Fibroblast of pulmonary artery (primary cell): ENCODE data around the gene OR1D2.
"Not testable (repeated sequence)": the region's sequence is repeated elsewhere in the genome, so short reads cannot be mapped to it uniquely, and the experiment has no call there.

Experiments
- DNase-seq: peaks from one replicate; pipeline ENCODE4 v3.0.0-alpha.2; 2010; ENCODE audit warnings: low read depth
- H3K4me3 ChIP-seq: replicated peaks from 2 replicates; pipeline ENCODE4 v1.5.1; 2011; ENCODE audit warnings: low read depth, mild to moderate bottlenecking, control low read depth, low read length, moderate library complexity
- TF ChIP-seq, protein P1 (sequence below): IDR thresholded peaks from 2 replicates; pipeline ENCODE4 v1.5.1; 2011; ENCODE audit warnings: mild to moderate bottlenecking, control low read depth, low read length, inconsistent platforms; ENCODE audit errors: missing control alignments

OR1D2 gene, protein sequence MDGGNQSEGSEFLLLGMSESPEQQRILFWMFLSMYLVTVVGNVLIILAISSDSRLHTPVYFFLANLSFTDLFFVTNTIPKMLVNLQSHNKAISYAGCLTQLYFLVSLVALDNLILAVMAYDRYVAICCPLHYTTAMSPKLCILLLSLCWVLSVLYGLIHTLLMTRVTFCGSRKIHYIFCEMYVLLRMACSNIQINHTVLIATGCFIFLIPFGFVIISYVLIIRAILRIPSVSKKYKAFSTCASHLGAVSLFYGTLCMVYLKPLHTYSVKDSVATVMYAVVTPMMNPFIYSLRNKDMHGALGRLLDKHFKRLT

DNA sequence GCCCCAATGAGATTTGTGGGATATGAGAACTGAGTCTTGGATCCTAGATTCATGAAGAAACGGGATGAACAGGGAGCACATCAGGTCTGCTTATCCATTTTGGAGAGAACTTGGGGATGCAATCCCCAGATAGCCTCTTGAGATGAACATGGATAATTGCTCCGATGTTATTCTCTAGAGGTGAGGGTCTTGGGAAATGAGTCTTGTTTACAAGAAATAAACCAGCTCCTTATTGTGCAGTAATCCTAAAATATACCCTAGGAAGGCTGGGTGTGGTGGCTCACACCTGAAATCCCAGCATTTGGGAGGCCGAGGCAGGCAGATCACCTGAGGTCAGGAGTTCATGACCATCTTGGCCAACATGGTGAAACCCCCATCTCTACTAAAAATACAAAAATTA is at the start of gene OR1D2:
TSS of gene OR1D2 (minus strand) at position 101 of the 400 bp plus-strand sequence. CDS start 11,426 bp downstream, outside the sequence.
- no peak for DNase-seq
- no peak within 1 kb of the TSS for H3K4me3 ChIP-seq
- TF ChIP-seq, protein P1, sequence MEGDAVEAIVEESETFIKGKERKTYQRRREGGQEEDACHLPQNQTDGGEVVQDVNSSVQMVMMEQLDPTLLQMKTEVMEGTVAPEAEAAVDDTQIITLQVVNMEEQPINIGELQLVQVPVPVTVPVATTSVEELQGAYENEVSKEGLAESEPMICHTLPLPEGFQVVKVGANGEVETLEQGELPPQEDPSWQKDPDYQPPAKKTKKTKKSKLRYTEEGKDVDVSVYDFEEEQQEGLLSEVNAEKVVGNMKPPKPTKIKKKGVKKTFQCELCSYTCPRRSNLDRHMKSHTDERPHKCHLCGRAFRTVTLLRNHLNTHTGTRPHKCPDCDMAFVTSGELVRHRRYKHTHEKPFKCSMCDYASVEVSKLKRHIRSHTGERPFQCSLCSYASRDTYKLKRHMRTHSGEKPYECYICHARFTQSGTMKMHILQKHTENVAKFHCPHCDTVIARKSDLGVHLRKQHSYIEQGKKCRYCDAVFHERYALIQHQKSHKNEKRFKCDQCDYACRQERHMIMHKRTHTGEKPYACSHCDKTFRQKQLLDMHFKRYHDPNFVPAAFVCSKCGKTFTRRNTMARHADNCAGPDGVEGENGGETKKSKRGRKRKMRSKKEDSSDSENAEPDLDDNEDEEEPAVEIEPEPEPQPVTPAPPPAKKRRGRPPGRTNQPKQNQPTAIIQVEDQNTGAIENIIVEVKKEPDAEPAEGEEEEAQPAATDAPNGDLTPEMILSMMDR: no peak

DNA sequence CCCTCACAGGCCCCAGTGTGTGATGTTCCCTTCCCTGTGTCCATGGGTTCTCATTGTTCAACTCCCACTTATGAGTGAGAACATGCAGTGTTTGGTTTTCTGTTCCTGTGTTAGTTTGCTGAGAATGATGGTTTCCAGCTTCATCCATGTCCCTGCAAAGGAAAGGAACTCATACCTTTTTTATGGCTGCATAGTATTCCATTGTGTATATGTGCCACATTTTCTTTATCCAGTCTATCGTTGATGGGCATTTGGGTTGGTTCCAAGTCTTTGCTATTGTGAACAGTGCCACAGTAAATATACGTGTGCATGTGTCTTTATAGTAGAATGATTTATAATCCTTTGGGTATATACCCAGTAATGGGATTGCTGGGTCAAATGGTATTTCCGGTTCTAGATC is 33.3 kb upstream of the OR1D2 start:
- DNase-seq, H3K4me3 ChIP-seq: not testable (repeated sequence)

DNA sequence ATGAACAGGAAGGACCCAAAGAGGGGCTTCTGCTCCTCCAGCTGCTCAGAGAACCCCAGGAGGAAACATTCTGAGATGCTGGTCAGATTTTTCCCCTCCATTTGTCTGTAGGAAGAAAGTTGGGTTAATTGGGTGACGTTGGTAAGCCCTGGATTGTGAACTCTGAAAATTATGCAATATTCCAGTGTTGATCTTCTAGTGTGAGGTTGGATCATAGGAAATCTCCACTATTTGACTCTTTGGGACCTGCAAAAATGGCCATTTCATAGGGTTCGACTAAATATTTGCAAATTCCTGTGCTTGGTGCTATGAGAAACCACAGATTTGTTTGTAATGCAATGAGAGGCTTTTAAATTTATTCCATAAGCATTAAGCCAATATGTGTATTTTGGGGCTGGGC is 23.2 kb upstream of the OR1D2 start, which contains the start of gene OR1G1:
TSS of gene OR1G1 (minus strand) at position 101 of the 400 bp plus-strand sequence. CDS start at position 101, 0 bp downstream.
- no peak for DNase-seq
- TF ChIP-seq, protein P1: no peak
- H3K4me3 ChIP-seq: no peak within 1 kb of the TSS

DNA sequence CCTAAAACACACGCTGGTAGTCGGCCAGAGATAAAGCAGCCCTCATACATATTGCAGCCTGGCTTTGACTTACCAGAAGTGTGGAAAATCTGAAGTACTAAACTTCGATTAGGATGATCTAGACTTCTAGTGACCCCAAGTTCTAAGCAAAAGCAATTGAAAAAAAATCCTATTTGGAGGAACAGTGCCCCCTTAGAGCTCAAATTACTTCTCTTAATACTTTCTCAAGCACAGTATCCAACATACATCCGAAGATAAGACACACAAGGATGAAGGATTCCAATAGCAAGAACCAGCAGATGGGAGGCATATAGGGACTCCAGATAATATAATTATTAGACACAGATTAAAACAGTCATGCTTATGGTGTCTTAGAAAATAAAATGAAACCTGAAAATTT is 30.4 kb downstream of the OR1D2 start:
- not testable (repeated sequence) for H3K4me3 ChIP-seq, DNase-seq

DNA sequence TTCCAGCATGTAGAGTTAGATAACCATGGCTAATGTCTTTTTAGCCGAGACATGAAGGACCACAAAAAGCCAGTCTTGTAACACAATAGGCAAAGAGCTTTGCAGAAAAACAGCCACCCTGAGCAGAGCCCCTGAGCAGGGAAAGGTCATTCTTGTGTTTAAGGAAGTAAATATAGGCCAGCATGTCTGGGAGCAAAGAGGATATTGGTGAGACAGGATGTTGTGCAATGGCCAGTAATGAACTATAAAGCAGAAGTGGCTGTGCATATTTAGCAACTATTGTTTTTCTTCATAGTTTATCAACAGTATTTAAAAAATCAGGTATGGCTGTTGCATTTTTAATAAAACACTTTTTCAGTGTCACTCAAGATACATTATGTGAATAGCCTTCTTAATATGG is 39.0 kb downstream of the OR1D2 start:
- peak; percentile 41 for DNase-seq
- not testable (repeated sequence) for H3K4me3 ChIP-seq

DNA sequence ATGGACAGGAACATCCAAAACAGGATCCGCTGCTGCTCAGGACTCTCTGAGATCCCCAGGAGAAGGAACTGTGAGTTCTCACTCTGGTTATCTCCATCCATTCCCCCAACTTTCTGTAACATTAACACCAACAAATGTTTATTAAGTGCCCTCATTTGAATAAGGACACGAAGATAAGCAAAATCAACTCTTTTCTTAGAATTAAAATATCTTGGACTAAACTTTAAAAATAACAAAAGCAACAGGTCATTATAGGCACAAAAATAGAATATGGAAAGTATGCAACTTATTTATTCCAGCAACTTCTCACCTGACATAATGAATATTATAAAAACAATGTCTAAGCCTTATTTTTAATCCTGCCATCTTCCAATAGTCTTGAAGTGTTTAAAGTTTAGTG is 40.7 kb downstream of the OR1D2 start, which contains the start of gene OR1D5:
TSS of gene OR1D5 (minus strand) at position 101 of the 400 bp plus-strand sequence. CDS start at position 101, 0 bp downstream.
- H3K4me3 ChIP-seq, DNase-seq: not testable (repeated sequence)

DNA sequence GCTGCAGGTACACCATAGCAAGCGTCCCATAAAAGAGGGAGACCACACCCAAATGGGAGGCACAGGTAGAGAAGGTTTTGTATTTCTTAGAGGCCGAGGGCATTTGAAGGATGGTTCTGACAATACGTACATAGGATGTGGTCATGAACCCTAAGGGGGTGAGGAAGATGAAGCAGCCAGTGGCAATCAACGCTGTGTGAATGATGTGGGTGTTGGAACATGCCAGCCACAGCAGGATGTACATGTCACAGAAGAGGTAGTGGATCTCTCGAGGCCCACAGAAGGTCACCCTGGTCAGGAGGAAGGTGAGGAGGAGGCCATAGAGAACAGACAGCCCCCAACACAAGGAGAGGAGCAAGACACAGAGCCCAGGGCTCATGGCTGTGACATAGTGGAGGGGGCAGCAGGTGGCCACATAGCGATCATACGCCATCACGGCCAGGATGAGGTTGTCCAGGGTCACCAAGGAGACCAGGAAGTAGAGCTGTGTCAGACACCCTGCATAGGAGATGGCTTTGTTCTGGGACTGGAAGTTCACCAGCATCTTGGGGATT is 41.3 kb downstream of the OR1D2 start:
- not testable (repeated sequence) for H3K4me3 ChIP-seq, DNase-seq

DNA sequence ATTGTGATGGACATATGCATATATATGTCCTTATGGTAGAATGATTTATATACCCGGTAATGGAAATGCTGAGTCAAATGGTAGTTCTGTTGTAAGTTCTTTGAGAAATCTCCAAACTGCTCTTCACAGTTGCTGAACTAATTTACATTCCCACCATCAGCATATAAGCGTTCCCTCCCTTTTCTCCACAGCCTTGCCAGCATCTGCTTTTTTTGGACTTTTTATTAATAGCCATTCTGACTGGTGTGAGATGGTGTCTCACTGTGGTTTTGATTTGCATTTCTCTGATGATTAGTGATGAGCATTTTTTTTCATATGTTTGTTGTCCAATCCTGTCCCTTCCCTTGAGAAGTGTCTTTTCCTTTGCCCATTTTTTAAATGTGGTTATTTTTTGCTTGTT is 49.4 kb downstream of the OR1D2 start:
- DNase-seq: not testable (repeated sequence)

DNA sequence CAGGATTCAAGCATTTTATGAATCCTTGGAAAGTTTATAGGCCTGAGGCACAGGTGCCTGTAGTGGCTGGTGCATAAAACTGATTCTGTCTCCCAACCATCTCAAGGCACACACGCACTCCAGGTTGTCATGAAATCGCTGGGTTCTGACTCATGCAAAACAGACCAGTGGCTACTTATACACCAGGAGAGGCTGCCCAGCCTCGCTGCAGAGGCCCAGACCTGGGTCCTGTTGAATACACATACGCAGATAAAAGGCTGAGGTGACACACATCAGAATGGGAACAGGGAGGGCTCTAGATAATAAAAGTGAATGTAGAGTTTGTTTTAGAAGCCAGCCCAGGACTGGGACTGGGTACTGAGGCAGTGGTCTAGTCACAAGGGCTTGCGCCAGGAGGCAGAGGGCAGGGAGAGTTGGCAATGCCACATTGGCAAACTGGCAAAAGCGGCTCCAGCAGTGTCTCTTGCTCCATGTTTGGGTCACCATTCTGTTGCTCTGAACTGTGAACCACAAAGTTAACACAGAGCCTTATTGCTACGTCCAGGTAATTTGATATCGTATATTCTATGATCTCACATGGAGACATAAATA is 54.4 kb downstream of the OR1D2 start:
- H3K4me3 ChIP-seq: peak overlapping the region; percentile 85
- no peak for DNase-seq
- TF ChIP-seq, protein P1: no peak

More for the DNA sequence above, 49.4 kb downstream of the OR1D2 start:
- not testable (repeated sequence) for H3K4me3 ChIP-seq

DNA sequence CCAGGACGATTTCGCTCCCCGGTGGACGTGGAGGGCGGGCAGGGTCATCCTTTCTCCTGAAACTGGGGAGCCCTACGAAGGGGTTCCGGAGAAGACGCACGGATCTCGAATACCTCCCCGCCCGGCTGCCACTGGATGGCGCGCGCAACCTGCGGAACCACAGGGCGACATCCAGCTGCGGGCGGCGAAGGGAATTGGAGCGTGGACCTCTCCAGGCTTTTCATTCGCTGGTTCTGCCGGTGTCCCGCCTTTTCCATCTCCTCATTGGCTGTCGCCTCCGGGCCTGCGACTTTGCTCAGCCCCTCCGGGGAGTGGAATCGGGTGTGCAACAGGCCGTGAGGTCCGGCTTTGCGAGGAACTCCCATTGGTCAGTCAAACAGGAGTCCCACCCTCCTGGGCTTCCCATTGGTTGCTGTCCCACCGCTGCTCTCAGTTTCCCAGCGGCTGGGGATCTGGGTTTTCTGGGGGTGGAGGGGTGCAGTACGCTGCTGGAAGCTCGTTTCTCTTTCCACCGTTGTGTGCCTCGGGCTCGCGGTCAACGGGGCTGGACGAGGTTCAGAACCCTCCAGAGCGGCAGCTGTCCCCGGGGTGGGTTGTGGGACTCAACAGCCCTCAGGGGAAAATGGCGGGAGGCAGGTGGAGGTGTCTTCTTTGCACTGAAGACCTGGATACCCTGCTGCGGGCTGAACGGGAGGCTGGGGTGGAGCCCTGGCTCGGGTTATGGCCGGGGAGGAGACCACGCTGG is 55.3 kb downstream of the OR1D2 start:
- DNase-seq: peak; percentile 99
- H3K4me3 ChIP-seq: peak overlapping the region; percentile 85
- TF ChIP-seq, protein P1: peak; percentile 60
